Esophagus muscularis mucosa (tissue), 4 donors: ENCODE results near the gene SGTA.

Experiments used
- EP300 ChIP-seq: sonication (generic); formaldehyde crosslinking; IDR thresholded peaks from one replicate; pipeline ENCODE4 v1.6.1; 2017; ENCODE audit warnings: antibody characterized with exemption
- POLR2A ChIP-seq: fragments of 450-650 bp; IDR thresholded peaks from one replicate; pipeline ENCODE4 v1.6.1; 2017; ENCODE audit warnings: antibody characterized with exemption, moderate library complexity, mild to moderate bottlenecking, low read depth
- POLR2AphosphoS5 ChIP-seq, 2 donors: sonication (generic); formaldehyde crosslinking; IDR thresholded peaks; one replicate each; pipeline ENCODE4 v1.6.1; 2017; ENCODE audit warnings: antibody characterized with exemption in 2 of 2
- TF ChIP-seq, protein P1 (sequence below), 3 experiments: fragments of 200-600 bp in 2 of 3; fragments of 450-650 bp in 1 of 3; sonication (generic) in 2 of 3; IDR thresholded peaks; one replicate each; pipeline ENCODE4 v1.5.1; 2017 to 2019; ENCODE audit warnings: antibody characterized with exemption in 3 of 3, mild to moderate bottlenecking in 2 of 3, moderate library complexity in 1 of 3

GRCh38 chr19:2761876-2762782 lies 20.9 kb downstream of the SGTA start:
- TF ChIP-seq, protein P1, sequence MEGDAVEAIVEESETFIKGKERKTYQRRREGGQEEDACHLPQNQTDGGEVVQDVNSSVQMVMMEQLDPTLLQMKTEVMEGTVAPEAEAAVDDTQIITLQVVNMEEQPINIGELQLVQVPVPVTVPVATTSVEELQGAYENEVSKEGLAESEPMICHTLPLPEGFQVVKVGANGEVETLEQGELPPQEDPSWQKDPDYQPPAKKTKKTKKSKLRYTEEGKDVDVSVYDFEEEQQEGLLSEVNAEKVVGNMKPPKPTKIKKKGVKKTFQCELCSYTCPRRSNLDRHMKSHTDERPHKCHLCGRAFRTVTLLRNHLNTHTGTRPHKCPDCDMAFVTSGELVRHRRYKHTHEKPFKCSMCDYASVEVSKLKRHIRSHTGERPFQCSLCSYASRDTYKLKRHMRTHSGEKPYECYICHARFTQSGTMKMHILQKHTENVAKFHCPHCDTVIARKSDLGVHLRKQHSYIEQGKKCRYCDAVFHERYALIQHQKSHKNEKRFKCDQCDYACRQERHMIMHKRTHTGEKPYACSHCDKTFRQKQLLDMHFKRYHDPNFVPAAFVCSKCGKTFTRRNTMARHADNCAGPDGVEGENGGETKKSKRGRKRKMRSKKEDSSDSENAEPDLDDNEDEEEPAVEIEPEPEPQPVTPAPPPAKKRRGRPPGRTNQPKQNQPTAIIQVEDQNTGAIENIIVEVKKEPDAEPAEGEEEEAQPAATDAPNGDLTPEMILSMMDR (IDR thresholded peaks at IDR 0.05) = no peak
- TF ChIP-seq POLR2A (no peak), POLR2AphosphoS5 (IDR thresholded peaks at IDR 0.05) (no peak), EP300 (no peak)
